Suprapubic skin (tissue), 4 donors: ENCODE results near the gene CD79B.

ENCODE experiments used
- CTCF ChIP-seq, 2 donors: fragments of 200-600 bp in 1 of 2; fragments of 450-650 bp in 1 of 2; sonication (generic) in 1 of 2; IDR thresholded peaks; one replicate each; pipeline ENCODE4 v1.5.1; 2016 to 2019; ENCODE audit warnings: antibody characterized with exemption in 2 of 2, mild to moderate bottlenecking in 1 of 2, moderate library complexity in 1 of 2
- EP300 ChIP-seq: sonication (generic); formaldehyde crosslinking; IDR thresholded peaks from one replicate; pipeline ENCODE4 v1.6.1; 2017; ENCODE audit warnings: antibody characterized with exemption
- POLR2AphosphoS5 ChIP-seq, 3 donors: sonication (generic); formaldehyde crosslinking; IDR thresholded peaks; one replicate each; pipeline ENCODE4 v1.6.1; 2017; ENCODE audit warnings: antibody characterized with exemption in 3 of 3

- TF ChIP-seq CTCF (IDR thresholded peaks at IDR 0.05) (no peak), POLR2AphosphoS5 (IDR thresholded peaks at IDR 0.05) (no peak), EP300 (no peak)
These were observed 8.5 kb upstream of the CD79B start for GRCh38 chr17:63940584-63940983.
